Nephron progenitor cell (in vitro differentiated cells): ENCODE measurements around the gene PALD1.
A peak's percentile ranks its signal among the peaks of the same experiment; 100 is the strongest.

ENCODE experiments used
- DNase-seq: peaks from one replicate; pipeline ENCODE4 v3.0.0; 2021
- H3K27ac Mint-ChIP-seq: 2 replicates; pipeline ENCODE4 v1.8.0; 2021; ENCODE audit warnings: mild to moderate bottlenecking, moderate library complexity, mixed read lengths
- H3K27me3 Mint-ChIP-seq: 2 replicates; pipeline ENCODE4 v1.8.0; 2021; ENCODE audit warnings: mild to moderate bottlenecking, low read depth, mixed read lengths; ENCODE audit not compliant: poor library complexity
- H3K36me3 Mint-ChIP-seq: 2 replicates; pipeline ENCODE4 v1.8.0; 2021; ENCODE audit warnings: low read depth, mixed read lengths
- H3K4me1 Mint-ChIP-seq: 2 replicates; pipeline ENCODE4 v1.8.0; 2021; ENCODE audit warnings: mixed read lengths
- H3K4me3 Mint-ChIP-seq: 2 replicates; pipeline ENCODE4 v1.8.0; 2021; ENCODE audit warnings: mild to moderate bottlenecking, moderate library complexity, mixed read lengths
- H3K9me3 Mint-ChIP-seq: 2 replicates; pipeline ENCODE4 v1.8.0; 2021; ENCODE audit warnings: mild to moderate bottlenecking, moderate library complexity, mixed read lengths
- TF ChIP-seq, protein P1 (sequence below): fragments of 200-600 bp; sonication (generic); IDR thresholded peaks from 2 replicates; pipeline ENCODE4 v1.5.0; 2021; ENCODE audit warnings: antibody characterized with exemption

Gene PALD1

GRCh38 chr10:70535451-70535850, 56.9 kb downstream of the PALD1 start:
- DNase-seq = no peak
- Mint-ChIP-seq H3K4me1 (peaks cover 27% of the 10 kb centered on the region), H3K9me3 (no peaks in the 10 kb centered on the region), H3K4me3 (no peak overlapping the region), H3K27me3 (peaks cover 3% of the 10 kb centered on the region), H3K36me3 (no peaks in the 10 kb centered on the region), H3K27ac (no peak overlapping the region)
- TF ChIP-seq, protein P1, sequence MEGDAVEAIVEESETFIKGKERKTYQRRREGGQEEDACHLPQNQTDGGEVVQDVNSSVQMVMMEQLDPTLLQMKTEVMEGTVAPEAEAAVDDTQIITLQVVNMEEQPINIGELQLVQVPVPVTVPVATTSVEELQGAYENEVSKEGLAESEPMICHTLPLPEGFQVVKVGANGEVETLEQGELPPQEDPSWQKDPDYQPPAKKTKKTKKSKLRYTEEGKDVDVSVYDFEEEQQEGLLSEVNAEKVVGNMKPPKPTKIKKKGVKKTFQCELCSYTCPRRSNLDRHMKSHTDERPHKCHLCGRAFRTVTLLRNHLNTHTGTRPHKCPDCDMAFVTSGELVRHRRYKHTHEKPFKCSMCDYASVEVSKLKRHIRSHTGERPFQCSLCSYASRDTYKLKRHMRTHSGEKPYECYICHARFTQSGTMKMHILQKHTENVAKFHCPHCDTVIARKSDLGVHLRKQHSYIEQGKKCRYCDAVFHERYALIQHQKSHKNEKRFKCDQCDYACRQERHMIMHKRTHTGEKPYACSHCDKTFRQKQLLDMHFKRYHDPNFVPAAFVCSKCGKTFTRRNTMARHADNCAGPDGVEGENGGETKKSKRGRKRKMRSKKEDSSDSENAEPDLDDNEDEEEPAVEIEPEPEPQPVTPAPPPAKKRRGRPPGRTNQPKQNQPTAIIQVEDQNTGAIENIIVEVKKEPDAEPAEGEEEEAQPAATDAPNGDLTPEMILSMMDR = no peak

DNA sequence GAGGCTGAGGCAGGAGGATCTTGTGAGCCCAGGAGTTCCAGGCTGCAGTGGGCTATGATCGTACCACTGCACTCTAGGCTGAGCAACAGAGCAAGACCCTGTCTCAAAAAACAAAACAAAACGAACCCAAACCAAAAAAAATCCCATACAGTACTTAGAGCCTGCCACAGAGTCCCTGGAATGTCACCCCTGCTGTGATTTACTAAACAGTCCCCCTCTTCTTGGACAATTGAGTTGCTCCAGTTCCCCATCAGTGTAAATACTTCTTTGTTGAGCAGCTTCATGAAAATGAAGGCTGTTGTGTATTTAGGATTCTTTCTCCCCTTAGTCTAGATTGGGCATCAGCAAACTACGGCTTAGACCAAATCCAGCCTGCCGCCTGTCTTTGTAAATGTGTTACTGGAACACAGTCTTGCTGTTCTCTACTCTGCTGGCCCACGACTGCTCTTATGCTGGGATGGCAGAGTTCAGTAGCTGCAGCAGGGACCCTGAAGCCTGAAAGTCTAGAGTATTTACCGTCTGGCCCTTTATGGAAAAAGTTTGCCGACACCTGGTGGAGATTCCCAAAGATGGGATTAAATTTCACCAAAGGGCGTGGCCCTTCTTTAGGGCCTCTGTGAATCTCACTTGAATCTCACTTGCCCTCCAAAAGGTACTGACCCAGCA, 57.8 kb downstream of the PALD1 start:
- H3K27ac Mint-ChIP-seq = peak overlapping the region; percentile 62
- TF ChIP-seq, protein P1 = no peak
- H3K4me1 Mint-ChIP-seq = peaks cover 27% of the 10 kb centered on the region
- H3K36me3 Mint-ChIP-seq = no peaks in the 10 kb centered on the region
- DNase-seq = no peak
- H3K9me3 Mint-ChIP-seq = no peaks in the 10 kb centered on the region
- no peak overlapping the region for H3K4me3 Mint-ChIP-seq
- H3K27me3 Mint-ChIP-seq = no peaks in the 10 kb centered on the region

- Mint-ChIP-seq H3K27me3 (no peaks in the 10 kb centered on the region), H3K36me3 (no peaks in the 10 kb centered on the region), H3K4me3 (no peak overlapping the region), H3K9me3 (no peaks in the 10 kb centered on the region), H3K4me1 (peaks cover 27% of the 10 kb centered on the region), H3K27ac (no peak overlapping the region)
- TF ChIP-seq, protein P1 = peak; percentile 50
- DNase-seq = peak; percentile 51
Observed at GRCh38 chr10:70537398-70538194, 59.0 kb downstream of the PALD1 start.

DNA sequence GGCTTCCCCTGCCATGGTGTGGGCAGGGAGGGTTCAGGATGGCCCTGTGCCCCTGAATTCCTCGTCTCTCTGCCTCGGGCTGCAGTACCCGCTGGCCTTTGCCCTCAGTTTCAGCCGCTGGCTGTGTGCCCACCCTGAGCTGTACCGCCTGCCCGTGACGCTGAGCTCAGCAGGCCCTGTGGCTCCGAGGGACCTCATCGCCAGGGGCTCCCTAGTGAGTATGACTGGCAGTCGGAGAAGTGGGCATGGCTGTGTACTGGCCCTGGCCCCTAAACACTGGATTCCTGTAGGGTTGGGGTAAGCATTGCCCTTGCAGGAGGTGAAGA, 59.6 kb downstream of the PALD1 start:
- no peak for DNase-seq
- TF ChIP-seq, protein P1 = no peak
- Mint-ChIP-seq H3K27me3 (no peaks in the 10 kb centered on the region), H3K4me1 (peaks cover 28% of the 10 kb centered on the region), H3K9me3 (no peaks in the 10 kb centered on the region), H3K4me3 (no peak overlapping the region), H3K27ac (no peak overlapping the region), H3K36me3 (no peaks in the 10 kb centered on the region)

DNA sequence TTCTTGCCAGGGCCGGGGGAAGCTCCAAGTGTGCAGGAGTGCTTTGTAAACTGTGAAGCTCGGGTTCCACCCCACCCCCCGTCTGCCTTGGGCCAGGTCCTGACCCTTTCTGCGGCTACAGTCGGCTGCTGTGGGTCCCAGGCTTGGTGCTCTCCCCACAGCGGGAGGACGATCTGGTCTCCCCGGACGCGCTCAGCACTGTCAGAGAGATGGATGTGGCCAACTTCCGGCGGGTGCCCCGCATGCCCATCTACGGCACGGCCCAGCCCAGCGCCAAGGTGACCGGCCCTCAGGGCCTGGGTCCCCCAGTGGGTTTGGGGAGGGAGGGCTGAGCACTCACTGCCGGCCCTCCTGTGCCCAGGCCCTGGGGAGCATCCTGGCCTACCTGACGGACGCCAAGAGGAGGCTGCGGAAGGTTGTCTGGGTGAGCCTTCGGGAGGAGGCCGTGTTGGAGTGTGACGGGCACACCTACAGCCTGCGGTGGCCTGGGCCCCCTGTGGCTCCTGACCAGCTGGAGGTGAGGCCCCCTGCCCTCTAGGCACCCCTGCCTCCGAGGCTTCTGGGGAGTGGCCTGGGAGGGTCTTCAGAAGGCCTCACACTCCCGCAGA, 60.3 kb downstream of the PALD1 start:
- no peaks in the 10 kb centered on the region for H3K9me3 Mint-ChIP-seq
- peaks cover 34% of the 10 kb centered on the region for H3K4me1 Mint-ChIP-seq
- TF ChIP-seq, protein P1 = no peak
- H3K27ac Mint-ChIP-seq = no peak overlapping the region
- no peaks in the 10 kb centered on the region for H3K27me3 Mint-ChIP-seq
- H3K36me3 Mint-ChIP-seq = no peaks in the 10 kb centered on the region
- no peak overlapping the region for H3K4me3 Mint-ChIP-seq
- no peak for DNase-seq
